ENCODE data around the gene ZGPAT.

The ZGPAT gene

DNA sequence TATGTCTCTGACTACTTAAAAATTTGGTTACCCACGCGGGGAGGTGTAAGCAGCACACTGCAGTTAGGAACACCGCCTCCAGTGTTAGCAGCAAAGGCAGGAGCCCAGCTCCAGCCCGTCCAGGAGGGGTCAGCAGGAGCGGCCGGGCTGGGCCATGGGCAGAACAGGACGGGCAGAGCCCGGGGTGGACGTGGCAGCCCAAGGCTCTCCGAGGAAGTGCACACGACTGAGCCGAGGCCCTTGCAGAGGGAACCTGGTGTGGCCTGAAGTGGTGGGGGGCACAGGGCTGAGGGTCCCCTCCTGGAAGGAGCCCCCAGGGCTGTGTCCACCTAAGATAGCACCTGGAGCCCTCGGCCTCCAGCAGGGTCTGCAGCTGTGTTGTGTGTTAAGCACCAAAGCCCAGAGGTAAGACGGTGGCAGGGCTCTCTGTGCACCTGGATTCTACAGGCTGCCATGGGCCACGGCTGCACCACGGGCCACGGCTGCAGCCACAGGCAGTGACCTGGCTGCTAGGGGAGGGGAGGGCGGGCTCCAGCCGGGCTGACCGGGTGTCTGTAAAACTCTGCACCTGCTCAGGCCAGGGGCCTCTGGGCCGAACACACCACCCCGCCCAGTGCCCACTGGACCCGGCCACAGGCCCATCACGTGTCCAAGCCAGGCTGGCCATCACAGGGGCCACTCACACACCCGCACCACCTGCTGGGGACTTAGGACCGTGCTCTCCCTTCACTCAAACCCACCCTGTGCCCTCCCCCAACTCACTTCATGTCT lies 38.3 kb downstream of the ZGPAT start:
- no peak for DNase-seq

DNA sequence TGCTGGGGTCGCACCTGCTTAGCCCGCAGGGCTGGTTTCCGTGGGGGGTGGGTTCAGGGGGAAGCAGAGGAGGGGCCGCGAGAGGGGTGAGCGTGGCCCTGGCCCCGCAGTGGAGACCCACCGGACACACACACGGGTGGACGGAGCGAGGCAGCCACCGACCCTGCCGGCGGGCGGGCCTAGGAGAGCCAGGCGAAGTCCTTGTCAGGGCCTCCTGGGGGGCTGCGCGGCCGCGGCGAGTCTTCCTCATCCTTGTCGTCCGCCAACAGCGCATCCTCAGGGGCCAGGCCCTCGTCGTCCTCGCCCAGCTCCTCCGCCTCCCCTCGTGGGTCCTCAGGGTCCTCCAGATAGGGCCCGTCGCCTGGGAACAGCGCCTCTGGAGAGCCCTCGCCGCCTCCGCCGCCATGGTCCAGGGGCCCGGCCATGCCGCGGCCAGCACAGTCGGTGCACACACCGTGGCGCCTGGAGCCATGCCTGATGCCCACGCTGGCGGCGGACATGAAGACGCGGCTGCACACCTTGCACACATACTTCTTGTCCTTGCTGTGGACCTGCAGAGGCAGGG lies 39.0 kb downstream of the ZGPAT start:
- no peak for DNase-seq

DNA sequence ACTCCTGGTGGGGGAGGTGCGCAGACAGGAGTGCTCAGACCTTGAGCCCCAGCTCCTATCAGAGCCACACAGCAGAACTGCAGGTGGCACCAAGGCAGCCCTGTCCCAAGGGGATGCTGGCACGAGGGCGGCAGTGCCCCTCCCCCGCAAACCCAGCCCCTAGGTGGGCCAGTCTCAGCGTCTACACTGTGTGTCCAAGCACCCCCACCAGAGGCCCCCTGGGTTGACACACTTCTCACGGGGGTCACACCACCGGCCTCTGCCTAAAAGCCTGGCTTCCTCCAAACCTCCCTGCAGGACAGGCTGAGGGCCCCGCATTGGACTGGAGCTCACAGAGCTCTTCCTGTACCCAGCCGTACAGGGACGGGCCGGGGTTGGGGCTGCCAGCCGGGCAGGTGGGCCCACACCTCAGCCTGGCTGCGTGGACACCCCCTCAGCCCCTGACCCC lies 39.8 kb downstream of the ZGPAT start:
- no peak for DNase-seq

DNA sequence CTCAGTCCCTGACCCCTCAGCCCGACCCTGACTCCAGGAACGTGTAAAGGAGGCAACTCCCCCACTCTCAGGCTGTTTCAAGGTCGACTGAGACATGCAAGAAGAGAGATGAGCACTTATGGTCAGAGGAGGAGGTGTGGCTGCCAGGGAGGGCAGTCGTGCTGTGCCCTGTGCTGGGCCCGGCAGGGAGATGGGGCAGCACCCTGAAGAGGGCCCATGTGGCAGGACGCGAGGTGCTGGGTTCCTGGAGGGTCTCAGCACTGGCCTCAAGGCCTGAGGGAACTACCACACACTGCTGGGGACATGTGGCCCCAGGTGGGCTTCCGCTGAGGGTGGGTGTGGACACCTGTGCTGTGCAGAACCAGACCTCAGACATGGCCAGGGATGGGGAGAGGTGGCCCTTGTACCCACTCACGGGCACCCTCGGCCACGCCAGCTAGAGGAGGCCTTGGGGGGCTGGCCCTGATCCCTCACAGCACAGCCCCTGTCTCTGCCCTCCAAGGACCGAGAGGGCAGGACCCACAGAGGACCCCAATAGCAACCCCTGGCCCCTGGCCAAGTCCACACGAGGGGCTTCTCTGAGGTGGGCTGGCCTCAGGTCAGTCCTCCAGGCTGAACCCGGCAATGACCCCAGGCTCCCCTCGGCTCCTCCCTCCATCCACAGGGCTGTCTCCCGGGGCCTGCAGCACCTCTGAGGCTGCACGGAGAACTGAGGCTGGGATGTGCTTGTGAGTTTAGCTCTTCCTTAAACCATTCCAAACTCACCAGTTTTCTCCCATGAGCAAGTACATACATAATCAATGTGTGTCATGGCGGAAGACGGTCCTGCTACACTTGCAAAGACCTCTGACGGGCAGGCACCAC lies 40.5 kb downstream of the ZGPAT start:
- no peak for DNase-seq

DNA sequence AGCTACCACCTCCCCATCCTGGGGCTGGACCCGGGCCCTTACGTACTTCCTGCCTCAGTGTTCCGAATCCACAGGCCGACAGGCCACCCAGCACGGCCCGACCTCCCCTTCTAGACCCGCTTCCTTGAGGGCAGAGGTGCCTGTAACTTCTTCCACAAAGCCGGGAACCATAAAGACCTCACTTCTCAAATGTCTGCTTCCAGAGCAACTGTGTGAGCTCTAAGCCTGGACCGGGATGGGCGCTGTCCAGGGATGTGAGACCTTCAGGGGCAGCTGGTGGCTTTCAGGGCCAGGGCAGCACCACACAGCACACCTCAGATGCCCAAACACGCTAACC lies 41.1 kb downstream of the ZGPAT start:
- no peak for DNase-seq

DNA sequence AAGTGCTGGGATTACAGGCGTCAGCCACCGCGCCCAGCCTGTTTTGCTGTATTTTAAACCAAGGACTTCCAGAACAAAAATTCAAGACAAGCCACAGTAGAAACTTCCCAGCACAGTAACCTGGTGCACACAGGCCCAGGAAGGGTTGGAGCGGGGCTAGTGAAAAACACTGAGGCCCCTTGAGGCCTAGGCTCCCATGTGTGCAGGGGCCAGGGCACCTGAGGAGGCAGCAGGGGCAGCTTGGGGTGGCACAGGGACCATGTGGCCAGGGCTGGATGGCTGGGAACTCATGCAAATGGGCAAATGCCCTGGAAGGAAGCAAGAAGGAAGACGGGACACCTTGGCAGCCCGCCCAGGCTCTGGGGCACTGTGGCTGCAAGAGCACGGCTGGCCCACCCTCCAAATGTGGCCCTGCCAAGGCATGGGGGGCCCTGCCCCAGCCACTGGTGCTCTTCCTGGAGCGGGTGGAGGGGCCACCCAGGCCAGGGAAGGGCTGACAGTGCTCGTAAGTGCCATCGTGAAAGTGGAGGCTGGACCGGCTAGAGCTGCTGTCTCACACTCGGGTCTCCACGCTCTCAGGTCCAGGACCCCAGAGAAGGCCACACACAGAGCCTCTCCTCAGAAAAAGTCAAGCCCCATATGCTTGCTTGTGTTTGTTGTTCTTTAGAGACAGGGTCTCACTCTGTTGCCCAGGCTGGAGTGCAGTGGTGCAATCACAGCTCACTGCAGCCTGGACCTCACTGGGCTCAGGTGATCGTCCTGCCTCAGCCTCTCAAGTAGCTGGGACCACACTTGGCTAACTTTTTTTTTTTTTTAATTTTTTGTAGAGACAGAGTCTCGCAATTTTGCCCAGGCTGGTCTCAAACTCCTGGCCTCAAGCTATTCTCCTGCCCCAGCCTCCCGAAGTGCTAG lies 42.0 kb downstream of the ZGPAT start:
- DNase-seq = no peak

DNA sequence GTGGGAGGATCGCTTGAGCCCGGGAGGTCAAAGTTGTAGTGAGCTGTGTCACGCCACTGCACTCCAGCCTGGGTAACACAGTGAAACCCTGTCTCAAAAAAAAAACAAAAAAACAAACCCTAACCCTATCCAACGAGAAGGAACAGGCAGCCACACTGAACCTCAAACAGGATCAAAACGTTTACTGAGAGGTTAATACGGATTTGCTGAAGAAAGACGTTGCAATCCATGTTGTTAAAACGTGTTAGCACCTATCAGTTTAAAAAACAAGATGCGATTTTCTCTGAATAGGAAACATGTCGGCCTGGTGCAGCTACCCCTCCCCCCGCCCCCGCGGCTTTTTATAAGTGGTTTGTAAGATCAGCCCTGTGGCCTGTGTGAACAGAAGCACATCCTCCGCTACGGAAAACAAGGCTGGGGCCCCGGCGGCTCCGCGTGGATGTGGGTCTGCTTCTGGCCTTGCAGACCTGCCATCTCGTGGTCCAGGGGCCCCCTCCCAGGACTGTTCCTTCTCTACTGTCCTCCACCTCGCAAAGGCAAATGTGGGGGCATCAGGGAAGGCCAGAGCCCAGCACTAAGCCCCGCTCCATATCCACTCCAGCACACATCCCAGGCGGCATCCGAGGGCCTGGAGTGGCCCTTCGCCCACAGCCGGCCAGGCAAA lies 43.1 kb downstream of the ZGPAT start:
- no peak for DNase-seq

DNA sequence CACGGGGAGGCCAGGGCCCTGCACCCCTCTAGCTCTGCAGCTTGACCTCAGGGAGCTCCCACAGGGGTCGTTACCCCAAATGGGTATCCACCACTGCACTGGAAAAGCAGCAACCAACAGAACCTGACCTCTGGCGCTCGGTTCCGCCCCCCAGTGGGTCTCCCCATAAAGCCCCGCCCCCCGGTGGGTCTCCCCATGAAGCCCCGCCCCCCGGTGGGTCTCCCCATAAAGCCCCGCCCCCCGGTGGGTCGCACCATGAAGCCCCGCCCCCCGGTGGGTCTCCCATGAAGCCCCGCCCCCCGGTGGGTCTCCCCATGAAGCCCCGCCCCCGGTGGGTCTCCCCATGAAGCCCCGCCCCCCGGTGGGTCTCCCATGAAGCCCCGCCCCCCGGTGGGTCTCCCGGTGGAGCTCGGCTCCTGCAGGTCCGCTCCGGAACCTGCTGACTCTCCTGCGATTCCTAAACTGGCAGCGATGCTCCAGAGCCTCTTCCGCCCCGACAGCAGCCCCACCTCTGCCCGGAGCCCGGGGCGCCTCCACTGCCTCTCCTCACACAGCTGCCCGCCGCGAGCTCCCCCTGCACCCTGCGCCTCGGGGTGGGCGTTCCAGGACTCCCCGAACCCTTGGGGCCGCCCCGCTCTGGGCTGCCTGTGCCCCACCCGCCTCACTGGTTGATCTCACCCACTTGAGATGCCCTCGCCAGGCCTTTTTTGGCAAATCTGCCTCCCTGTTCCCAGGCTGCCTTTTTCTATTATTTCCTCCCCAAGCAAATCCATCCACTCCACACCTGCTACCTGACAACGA lies 43.8 kb downstream of the ZGPAT start:
- no peak for DNase-seq

DNA sequence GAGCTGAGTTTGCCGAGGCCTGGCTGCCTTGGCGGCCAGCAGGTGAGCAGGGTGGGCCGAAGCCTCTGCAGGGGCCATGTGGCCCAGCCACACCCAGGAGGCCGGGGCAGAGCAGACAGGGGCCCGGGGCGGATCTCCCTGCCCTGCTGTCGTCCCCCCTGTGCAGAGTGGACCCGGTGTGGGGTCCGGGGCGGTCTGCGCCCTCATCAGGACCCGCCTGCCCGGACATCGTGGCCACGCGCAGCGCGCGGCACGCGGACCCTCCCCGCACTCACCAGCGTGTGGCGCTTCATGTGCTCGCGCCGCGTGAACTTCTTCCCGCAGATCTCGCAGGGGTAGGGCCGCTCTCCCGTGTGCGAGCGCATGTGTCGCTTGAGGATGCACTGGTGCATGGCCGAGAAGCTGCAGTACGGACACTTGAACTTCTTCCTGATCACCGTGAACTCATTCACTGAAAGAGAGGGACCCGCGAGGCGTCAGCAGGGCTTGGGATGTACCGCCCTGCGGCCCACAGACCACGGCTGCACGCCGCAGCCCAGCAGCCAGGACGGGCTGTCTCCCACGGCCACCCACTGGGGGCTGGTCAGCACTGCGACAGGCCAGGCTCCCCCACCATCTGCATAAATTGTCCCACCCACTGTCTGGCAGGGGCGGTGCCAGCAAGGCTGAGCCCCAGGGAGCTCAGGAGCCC lies 44.7 kb downstream of the ZGPAT start:
- DNase-seq = no peak

DNA sequence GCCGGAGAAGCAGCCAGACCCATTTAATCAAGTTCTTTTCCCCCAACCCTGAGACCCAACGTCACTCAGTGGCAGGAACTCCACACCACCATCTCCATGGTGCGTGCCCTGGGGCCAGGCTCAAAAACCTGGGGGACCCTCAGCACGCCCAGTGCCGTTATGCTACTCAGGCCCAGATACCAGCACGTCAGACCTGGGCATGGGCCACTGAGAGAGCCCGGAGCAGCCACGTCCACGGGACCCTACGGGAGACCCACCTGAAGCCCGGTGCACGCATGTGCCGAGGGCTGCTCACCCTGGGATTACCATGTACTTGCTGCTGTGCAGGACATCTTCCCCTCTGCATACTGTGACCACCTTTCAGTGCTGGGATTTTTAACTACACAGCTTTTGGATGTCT lies 45.5 kb downstream of the ZGPAT start:
- no peak for DNase-seq

DNA sequence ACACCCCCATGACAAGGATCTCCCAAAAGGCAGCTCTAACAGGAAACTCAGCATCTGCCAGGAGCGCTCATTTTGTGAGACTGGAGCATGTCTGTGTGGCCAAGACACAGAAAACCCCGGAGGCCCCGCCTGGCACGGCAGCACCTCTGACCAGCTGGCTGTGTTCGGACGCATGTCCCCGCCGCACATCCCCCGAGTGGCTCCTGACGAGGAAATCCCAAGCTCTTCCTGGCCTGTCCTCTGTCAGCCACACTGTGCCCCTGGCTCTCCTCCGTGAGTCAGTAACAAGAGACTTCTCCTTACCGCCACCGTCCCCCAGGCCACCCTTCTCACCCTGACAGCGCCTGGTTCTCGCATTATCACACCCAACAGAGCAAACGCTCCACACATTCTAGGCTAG lies 46.2 kb downstream of the ZGPAT start:
- no peak for DNase-seq

DNA sequence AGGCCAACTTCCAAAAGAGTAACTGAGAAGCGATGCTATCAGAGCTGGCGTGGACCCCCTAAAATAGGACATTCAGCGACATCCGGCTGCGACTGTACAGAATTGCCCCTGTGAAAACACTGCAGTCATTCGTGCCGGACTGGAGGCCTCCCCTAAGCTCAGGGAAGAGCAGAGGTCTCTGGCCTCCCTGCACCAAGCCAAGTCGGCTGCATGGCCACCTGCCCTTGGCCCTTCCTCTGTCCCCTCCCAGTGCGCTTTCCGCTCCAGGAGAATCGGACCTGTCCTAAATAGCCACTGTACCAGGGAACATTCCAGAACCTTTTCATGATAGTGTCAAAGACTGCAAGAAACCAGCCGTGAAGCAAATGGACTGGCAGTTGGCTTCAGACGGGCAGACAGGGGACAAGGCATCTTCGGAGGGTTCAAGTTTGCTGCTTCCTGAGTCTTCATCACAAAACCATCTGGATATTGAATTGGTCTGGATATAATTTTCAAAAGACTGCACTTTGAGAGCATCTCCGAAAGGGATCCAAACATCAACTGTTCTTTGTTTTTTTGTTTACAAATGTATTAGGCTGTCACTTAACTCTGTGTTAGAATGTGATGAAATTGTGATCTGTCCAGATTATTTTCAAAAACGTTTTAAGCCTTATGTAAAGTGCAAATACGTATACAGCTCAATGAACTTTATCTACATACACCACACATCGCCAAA lies 48.3 kb downstream of the ZGPAT start:
- no peak for DNase-seq

DNA sequence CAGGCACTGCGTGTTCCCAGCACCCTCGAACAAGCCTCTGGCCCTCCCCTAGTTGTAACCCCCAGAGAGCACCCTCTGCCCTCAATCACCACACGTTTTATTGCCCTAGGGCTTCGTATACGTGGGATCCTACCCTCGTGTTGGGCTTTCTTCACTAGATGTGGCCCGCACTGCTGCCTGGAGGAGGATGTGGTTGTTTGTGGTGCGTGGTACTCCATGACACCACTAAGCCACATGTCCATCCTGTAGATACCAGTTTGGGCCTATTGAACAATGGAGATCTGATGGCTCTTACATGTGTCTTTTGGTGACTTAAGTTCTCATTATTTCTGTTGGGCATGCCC lies 48.8 kb downstream of the ZGPAT start:
- DNase-seq = no peak

DNA sequence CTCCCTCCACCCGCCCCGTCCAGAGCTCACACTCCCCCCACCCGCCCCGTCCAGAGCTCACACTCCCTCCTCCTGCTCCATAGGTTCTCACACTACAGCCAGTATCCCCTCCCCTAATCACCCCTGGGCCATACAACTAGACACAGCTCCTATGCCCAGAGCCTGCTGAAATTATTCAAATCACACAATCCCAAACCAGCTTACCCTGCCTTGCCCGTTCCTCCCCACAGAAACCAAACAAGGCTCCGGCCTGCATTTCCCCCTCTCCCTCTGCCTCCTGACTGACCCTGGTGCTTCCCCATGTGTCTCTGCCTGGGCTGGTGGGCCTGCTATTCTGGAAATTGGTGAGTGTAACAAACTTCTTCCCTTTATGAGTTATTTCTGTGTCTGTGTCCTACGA lies 50.3 kb downstream of the ZGPAT start:
- DNase-seq = no peak

DNA sequence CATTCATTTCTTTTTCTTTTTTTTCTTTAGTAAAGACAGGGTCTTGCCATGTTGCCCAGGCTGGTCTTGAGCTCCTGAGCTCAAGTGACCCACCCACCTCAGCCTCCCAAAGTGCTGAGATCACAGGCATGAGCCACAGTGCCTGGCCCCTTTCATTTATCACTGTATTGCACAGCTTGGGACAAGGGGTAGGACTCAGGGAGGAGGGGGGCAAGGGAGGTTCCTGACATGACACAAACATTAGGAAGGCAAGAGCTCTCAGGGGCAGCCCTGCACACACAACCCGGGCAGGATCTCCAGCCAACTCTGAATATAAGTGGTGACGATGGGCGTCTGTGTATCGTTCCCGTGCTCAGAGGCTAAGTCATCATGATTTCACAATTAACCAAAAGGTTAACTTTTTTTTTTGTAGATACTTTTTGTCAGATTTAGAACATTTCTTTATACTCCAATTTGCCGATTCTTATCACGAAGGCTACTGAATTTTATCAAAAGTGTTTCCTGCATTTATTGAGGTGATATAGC lies 51.6 kb downstream of the ZGPAT start:
- no peak for DNase-seq

DNA sequence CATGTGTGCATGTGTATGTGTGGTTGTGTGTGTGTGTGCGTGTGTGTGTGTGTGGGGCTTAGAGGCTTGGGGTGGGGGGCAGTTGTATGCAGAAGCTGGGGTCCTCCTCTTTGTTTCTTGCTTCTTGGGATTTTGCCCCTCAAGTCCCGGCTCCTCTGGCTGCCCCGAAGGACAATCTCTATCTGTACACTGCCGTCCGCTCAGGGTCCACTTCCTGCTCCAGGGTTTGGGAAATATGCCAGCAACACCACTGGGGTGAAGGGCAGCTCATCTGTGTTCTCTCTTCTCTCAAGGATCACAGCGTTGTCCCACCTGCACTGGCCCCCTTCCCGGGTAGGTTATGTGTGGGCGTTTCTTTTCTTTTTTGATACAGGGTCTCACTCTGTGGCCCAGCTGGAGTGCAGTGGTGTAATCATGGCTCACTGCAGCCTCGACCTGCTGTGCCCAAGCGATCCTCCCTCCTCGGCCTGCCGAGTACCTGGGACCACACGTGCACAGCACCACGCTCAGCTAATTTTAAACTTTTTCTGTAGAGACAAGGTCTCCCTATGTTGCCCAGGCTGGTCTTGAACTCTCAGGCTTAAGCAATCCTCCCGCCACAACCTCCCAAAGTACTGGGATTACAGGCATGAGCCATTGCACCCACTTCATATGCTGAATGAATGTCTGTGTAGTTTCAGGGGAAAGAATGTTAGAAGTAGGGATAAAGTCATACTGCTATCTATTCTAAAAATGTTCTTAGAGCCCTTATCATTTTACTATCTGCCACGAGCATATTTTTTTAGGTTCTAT lies 57.4 kb downstream of the ZGPAT start:
- DNase-seq = no peak

DNA sequence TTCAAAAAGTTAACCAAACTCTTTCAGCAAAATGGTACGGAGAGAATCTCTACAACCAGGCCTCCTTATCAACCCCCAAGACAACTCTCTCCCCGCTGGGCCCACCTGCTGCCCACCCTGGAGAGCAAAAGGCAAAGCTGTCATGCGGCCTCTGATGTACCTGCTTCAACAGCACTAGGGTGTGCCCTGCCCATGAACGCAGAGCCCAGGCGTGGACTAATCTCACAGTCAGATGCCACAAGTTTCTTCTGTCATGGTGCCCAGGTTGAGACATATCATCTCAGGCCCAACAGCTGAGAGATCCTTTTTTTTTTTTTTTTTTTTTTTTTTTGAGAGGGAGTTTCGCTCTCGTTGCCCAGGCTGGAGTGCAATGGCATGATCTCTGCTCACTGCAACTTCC lies 58.1 kb downstream of the ZGPAT start:
- DNase-seq = no peak

DNA sequence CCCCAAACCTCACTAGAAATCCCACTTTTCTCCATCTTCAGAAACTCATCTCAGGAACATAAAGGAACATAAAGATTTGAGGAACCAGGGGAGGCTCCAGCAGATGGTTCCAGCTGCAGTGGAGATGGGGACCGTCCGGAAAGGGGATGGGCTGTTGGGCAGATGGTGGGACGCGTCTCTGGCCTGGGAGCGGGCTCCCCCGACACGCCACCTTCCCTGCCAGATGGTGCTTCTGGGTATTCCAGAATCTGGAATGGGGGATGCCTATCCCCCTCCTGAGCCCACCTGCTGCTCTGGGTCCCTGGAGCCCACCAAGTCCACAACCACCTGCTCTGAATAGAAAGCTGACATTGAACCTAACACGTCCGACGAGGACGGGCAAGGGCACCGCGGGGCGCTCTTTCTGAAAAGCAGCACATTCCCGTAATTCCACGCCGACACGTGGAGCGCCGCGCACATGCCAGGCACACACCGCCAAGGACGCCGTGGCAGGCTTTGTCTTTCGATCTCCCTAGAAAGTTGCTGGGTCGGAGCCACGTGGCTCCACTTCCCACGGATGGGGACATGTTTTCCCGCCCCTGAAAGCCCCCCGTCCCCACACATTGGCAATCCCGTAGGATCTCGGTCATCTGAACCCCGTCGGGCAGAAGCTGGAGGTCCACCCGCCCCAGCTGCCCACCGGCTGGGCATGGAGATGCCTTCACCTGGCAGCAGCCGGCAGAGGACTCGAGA lies 59.0 kb downstream of the ZGPAT start:
- DNase-seq = no peak

DNA sequence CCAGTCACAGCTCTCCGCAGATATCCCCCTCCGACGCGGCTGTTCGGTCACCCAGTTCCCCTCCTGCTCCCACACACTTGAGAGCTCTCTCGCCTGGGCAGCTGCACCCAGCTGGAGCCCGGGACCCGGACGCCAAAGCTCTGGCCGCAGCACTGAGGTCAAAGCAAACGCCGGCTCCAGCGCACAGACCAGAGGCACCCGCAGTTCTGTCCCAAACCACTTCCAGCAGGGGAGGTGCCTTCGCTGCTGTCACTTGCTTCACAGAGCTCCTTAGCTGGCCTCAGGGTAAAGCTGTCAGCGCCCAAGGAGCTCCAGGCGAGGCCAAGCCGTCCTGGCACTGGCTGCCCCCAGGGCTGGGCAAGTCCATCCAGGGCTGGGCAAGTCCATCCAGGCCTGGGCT lies 59.6 kb downstream of the ZGPAT start:
- no peak for DNase-seq
